HG02759 (cell line): ENCODE data around the gene GPSM1.

Experiments
- ATAC-seq: cut with Tn5 transposase; IDR thresholded peaks from one replicate; pipeline ENCODE4 v1.9.1; 2021; ENCODE audit warnings: mild to moderate bottlenecking, moderate library complexity; ENCODE audit not compliant: unreplicated experiment

GPSM1 gene

GRCh38 chr9:136291306-136292025, 35.9 kb upstream of the GPSM1 start:
- ATAC-seq = no peak

- no peak for ATAC-seq
These were observed 35.3 kb upstream of the GPSM1 start for GRCh38 chr9:136292026-136292538.

GRCh38 chr9:136292591-136293448, 34.5 kb upstream of the GPSM1 start:
- ATAC-seq = no peak

GRCh38 chr9:136293476-136294077, 33.8 kb upstream of the GPSM1 start:
- no peak for ATAC-seq

- ATAC-seq = no peak
These were observed 32.9 kb upstream of the GPSM1 start for GRCh38 chr9:136294437-136294836.

- ATAC-seq = no peak
These were observed 32.3 kb upstream of the GPSM1 start for GRCh38 chr9:136295055-136295454.

- ATAC-seq = no peak
These were observed 31.6 kb upstream of the GPSM1 start for GRCh38 chr9:136295542-136296433.

GRCh38 chr9:136296434-136297015, 30.8 kb upstream of the GPSM1 start:
- no peak for ATAC-seq

GRCh38 chr9:136297016-136297691, 30.2 kb upstream of the GPSM1 start:
- no peak for ATAC-seq

- no peak for ATAC-seq
These were observed 29.3 kb upstream of the GPSM1 start for GRCh38 chr9:136297766-136298735.

- no peak for ATAC-seq
These were observed 28.2 kb upstream of the GPSM1 start for GRCh38 chr9:136299116-136299515.

GRCh38 chr9:136299541-136299940, 27.8 kb upstream of the GPSM1 start:
- no peak for ATAC-seq

GRCh38 chr9:136300016-136300545, 27.3 kb upstream of the GPSM1 start:
- ATAC-seq = no peak

GRCh38 chr9:136300866-136301265, 26.5 kb upstream of the GPSM1 start:
- ATAC-seq = no peak

- no peak for ATAC-seq
These were observed 24.8 kb upstream of the GPSM1 start for GRCh38 chr9:136302527-136302926.

GRCh38 chr9:136303066-136303824, 24.1 kb upstream of the GPSM1 start:
- ATAC-seq = no peak

GRCh38 chr9:136303825-136304416, 23.4 kb upstream of the GPSM1 start, which contains the start of gene CCDC187:
CCDC187 (minus strand) TSS chr9:136304094; CDS start chr9:136303830, 264 bp downstream.
- no peak for ATAC-seq
